ENCODE results near the gene RPS6KA3.
"Not testable (repeated sequence)": the region's sequence is repeated elsewhere in the genome, so short reads cannot be mapped to it uniquely, and the experiment has no call there.

Gene RPS6KA3

DNA sequence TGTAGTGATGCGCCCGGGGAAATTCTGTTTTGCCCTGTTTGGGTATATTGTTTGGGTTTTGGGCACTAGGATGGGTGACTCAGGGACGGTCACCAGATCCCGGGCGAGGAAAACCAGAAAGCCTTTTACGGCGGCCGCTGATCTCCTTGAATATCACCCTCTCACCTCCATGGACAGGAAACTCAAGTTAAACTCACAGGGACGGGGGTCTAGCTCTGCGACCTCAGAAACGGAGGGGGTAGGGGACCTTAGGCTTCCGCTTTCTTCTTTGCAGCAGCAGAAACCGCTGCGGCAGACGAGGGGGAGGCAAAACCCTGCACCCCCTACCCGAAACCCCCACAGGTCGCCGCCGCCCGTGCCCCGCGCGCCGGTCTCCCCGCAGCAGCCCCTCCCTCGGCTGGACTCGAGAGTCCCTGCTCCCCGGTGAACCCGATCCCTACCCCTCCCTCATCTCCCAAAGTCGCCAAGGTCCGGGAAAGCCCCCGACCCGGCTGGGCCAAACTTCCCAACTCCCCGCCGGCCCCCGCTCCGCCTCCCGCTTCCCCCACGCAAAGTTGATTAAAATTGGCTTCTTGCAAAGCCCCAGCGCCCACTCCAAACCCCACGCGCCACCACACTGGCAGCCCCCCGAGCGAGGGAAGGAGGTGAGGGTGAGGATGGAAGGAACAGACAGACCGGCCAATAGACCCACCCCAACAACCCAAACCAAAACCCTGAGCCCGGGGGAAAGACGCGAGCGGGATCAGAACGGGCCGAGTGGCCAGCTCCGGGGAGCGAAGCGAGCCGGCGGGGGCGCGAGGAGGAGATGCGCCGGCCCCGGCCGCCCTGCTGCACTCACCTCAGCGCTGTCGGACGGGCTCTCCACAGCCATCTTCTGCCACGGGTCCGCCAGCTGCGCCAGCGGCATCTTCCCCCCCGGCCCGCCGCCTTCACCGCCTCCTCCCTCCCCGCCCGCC is 705 bp downstream of the RPS6KA3 start:
- peak; percentile 2 to 14 for DNase-seq (ENCODE audit: low read depth in 2 of 2)

DNA sequence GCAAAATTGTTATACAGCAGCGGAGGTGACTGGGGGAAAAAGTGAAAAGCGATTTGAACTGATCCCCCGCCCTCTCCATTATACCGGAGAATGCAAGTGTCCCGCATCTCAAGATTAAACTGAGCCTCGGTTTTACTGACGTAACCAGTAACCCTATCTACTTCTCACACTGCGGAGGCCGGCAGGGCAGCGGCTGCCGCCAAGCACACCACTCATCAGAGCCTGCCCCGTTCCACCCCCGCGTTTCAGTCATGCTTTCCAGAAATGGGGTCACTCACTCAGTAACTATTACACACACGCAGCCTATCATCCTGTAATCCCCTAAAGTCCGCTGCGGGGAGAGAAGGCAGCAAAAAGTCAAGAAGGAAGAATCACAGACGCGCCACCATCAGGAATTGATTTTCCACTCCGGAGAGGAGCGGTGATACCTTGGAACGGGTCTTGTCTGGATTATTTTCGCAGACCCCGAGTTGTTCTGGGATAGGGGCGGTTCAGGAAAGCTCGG is 1.4 kb downstream of the RPS6KA3 start:
- peak; percentile 40 to 56 for DNase-seq (ENCODE audit: low read depth in 2 of 2)

DNA sequence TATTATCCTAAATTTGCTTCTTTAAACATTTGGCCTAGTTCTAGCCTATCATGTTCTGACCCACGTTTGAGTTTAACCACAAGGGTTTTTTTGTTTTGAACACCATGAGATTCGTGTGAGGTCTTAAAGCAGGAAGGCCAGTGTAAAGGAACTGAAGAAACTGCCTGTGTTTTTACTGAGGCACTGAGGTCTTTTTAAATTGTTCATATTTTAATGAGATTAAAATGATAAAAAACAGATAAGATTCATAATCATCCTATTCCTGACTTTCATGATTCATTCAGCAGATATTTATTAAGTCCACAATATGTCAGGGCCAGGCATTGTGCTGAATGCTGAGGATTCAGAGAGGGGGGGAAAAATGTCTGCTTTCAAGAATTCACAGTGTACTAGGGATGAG is 3.2 kb downstream of the RPS6KA3 start:
- no peak for DNase-seq (ENCODE audit: low read depth in 2 of 2)

DNA sequence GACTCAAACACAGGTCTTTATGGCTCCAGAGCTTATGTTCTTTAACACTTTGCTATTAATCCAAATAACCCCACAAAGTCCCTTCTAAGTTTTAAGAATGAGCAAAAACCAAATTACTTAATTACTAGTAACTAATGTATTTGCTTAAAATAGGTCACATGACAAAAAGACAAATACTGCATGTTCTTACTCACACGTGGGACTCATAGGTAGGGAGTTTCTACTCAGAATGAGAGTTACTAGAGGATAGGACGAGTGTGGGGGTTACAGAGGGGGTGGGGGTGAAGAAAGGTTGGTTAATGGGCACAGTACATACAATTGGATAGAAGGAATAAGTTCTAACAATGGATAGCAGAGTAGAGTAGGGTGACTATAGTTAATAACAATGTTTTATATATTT is 5.8 kb downstream of the RPS6KA3 start:
- no peak for DNase-seq (ENCODE audit: low read depth in 2 of 2)

DNA sequence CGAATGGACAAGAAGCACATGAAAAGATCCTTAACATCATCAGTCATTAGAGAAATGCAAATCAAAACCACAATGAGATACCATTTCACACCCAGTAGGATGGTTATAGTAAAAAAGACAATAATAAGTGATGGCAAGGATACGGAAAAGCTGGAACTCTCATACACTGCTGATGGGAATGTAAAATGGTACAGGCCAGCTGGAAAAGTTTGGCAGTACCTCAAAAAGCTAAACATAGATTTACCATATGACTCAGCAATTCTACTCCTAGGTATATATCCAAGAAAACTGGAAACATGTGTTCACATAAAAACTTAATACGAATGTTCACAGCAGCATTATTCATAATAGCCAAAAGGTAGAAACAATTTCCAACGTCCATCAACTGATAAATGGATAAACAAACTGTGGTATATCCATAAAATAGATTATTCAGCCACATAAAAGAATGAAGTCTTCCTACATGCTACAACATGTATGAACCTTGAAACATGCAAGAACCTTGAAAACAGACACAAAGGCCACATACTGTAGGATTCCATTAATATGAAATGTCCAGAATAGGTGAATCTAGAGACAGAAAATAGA is 11.9 kb downstream of the RPS6KA3 start:
- no peak for DNase-seq (ENCODE audit: low read depth in 2 of 2)

DNA sequence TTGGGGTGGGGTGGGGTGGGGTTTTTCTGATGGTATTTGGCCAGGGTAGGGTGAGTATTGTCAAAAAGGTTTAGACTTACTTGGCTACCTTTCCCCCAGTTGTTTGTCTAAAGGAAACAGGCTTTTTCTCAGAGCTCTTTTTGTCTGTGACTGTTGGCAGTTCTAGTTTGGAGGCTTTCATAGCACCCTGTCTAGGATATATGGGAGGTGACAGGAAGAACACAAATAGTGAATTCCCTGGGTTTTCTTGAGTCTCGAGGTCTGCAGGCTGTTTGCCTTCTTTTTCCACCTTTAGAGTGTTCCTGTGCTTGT is 13.5 kb downstream of the RPS6KA3 start:
- no peak for DNase-seq (ENCODE audit: low read depth in 2 of 2)

DNA sequence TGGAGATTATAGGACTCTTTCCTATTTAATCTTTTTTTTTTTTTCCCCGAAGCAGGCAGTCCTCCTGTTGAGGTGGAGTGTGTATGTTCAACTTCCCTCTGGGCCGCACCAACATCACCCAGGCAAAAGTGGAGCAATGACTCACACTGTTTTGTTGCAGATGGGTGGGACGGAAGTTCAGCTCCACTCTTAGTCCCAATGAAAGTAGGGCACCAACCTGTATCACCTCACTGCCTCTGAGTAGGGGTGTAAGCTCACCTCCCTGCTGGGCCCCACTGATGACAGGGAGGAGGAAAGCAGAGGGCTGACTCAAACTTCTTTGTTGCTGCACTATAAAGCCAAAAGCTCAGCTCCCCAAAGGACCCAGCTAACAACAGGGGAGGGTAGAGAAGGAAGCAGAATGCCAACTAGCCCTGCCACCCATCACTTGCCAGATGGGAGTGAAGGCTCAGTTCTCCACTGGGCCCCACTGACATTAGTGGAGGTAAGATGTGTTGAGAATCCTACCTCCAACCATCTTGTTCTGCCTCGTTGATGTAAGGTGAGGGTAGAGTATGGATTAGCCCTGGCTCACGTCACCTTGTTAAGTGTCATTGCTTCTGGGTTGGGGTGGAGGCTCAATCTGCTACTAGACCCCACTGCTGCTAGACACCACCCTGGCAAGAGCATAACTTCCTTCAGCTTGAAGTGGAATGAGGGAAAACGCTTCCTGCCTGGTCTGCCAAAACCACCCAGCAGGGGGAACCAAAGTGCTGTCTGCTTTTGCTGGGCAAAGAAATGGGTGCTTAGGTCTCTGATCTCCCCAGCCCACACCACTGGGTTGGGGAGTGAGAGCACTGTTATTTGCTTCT is 14.1 kb downstream of the RPS6KA3 start:
- DNase-seq (ENCODE audit: low read depth in 2 of 2), result peak; percentile 36 to 40

DNA sequence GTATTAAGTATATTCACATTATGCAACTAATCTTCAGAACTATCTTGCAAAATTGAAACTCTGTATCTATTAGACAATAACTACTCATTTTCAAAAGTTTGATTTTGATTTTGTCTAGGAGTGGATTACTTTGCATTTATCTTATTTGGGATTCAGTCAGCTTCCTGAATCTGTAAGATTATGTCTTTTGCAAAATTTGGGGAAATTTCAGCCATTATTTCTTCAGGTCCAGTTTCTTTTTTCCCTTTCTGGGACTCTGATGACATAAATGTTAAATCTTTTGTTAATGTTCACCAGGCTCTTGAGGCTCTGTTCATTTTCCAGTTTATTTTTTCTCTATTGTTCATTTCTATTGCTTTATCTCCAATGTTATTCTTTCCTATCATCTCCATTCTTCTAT is 15.0 kb downstream of the RPS6KA3 start:
- DNase-seq (ENCODE audit: low read depth in 2 of 2), result no peak

DNA sequence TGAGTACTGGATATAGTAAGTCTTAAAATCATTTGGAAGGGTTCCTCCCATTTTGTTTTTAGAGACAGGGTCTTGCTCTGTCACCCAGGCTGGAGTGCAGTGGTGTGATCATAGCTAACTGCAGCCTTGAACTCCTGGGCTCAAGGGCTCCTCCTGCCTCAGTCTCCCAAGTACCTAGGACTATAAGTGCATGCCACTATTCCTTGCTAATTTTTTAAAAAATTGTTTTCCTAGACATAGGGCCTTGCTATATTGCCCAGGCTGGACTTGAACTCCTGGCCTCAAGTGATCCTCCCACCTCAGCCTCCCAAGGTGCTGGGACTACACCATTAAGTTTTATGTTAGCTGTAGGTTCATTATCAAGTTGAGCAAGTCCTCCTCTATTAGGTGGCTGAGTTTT is 16.6 kb downstream of the RPS6KA3 start:
- DNase-seq (ENCODE audit: low read depth in 2 of 2), result not testable (repeated sequence)

DNA sequence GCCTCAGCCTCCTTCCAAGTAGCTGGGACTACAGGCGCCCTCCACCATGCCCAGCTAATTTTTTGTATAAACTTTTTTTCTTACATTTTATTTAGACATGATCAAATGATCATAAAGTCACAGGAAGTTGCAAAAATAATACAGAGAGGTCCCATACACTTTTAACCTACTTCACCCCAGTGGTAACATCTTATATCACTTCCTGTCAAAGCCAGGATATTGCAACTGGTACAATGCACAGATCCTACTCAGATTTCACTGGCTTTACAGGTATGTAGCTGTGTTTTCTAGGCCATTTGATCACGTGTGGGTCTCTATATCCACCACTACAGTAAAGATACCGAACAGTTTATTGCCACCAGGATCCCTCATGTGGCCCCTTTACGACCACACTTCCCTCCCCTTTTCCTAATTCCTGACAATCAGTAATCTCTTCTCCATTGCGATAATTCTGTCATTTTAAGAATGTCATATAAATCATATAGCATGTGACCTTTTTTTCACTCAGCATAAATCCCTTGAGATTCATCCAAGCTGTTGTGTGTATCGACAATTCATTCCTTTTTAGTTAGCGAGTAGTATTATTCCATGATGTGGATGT is 18.0 kb downstream of the RPS6KA3 start:
- DNase-seq (ENCODE audit: low read depth in 2 of 2), result no peak

DNA sequence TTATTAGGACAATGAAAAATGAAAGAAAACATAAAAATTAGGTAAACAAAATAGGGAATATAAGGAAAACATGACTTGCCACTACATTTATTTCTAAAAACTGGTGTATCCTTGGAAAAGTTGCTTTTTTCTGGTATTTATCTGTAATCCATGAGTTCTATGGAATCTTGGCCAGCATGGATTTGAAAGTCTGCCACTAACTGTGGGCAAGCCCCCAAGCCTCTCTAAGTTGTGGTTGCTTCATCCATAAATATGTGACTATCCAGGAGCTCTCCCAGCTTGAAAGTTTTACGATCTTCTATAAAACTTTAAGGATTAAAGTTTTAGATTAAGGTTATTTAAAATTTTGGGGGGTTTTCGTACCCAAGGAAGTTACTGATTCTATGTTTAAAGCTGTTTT is 21.8 kb downstream of the RPS6KA3 start:
- DNase-seq (ENCODE audit: low read depth in 2 of 2), result no peak

DNA sequence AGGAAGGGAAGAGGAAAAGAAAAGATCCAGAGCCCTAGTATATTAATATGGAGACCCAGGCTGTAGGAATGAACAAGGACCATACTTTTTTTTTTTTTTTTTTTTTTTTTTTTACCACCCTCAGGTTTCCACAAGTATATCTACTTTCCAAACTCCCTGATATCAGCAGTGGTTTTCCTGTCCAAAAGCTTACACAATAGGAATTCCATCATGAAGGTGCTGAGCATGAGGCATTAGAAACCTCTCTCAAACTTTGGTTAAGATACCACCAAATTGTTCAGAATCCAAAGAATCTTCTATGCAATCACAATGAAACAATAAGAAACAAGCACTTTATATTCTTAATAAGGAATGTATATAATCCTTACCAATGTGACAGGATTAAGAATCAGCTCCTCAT is 26.5 kb downstream of the RPS6KA3 start:
- no peak for DNase-seq (ENCODE audit: low read depth in 2 of 2)

DNA sequence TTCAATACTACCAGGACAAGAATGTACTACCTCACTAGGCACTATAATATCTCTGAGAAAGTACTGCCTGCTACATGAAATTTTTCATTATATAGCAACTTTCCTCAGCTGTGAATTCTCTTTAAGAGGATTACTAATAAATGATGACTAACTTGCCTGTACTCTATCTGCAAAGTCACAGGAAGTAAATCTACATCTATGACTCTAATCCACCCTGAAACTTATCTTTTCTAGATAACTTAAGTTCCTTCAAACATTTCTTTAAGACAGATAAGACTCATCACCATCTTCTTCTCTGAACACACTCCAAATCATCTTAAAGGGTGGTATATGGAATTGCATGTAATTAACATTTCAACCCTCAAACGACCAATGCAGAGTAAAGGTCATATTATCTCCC is 28.8 kb downstream of the RPS6KA3 start:
- no peak for DNase-seq (ENCODE audit: low read depth in 2 of 2)

DNA sequence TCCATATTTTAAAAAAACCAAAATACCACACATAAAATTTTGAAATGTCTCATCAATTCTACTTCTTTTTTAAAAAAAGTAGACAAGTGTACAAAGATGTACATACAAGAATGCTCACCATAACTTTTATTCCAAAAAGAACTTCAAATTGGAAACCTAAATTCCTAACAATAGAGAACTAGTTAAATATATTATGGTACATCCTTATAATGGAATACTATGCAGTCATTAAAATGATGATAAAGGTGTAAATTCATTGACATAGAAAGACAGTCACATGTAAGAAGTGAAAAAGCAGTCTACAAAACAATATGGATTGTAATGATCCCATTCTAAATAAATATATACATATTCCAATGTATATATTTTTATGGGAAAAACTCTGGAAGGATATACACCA is 31.0 kb downstream of the RPS6KA3 start:
- DNase-seq (ENCODE audit: low read depth in 2 of 2), result no peak

DNA sequence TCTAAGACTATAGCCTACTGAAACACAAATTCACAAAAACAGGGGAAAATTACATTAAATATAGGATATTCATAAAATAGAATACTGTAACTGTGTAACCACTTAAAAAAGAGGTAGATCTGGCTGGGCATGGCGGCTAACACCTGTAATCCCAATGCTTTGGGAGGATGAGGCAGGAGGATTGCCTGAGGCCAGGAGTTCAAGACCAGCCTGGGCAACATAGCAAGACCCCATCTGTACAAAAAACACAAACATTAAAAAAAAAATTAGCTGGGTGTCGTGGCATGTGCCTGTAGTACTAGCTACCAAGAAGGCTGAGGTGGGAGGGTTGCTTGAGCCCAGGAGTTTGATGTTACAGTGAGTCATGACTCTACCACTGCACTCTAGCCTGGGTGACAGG is 33.4 kb downstream of the RPS6KA3 start:
- DNase-seq (ENCODE audit: low read depth in 2 of 2), result no peak

DNA sequence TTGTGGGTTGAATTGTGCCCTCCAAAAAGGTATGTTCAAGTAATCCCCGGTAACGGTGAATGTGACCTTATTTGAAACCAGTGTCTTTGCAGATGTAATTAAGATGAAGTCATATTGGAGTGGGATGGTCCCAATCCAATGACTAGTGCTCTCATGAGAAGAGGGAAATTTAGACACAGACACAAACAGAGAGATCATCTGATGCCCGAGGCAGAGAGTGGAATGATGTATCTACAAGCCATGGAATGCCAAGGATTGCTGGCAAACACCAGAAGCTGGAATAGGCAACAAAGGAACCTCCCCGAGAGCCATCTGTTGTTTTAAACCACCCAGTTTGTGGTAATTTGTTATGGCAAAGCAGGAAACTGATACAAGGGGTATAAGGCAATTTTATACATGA is 35.1 kb downstream of the RPS6KA3 start:
- DNase-seq (ENCODE audit: low read depth in 2 of 2), result no peak

DNA sequence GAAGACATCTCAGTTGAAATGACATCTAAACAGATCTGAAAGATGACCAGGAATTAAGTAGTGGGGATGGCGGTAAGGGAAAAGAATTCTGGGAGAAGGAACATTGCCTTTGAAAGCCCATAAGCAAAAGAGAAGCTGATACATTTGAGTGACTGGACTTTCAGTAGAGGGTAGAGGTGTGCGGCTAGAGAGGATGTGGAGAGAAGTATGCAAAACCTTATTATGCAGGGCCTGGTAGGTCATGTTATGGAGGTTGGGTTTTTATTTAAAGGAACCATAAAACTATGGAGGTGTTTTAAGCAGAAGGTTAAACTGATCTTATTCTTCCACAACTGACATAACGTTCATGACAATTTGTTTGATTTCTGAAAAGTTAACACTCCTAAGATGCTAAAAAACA is 36.3 kb downstream of the RPS6KA3 start:
- DNase-seq (ENCODE audit: low read depth in 2 of 2), result no peak

DNA sequence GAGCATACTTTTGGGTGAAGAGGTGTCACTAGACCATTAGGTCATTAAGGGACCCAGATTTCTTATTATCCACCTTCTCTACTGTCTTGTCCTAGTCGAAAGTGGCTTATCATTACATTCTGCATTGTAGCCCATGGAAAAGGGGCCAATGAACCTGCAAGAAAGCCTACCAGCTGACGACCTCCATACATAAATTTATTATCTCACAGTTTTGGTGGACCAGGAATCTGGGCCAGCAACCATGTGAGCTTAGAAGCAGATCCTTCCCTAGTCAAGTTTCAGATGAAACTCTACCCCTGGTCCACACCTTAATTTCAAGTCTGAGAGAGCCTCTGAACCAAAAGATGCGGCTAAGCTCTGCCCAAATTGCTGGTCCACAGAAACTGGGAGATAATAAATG is 37.6 kb downstream of the RPS6KA3 start:
- no peak for DNase-seq (ENCODE audit: low read depth in 2 of 2)

DNA sequence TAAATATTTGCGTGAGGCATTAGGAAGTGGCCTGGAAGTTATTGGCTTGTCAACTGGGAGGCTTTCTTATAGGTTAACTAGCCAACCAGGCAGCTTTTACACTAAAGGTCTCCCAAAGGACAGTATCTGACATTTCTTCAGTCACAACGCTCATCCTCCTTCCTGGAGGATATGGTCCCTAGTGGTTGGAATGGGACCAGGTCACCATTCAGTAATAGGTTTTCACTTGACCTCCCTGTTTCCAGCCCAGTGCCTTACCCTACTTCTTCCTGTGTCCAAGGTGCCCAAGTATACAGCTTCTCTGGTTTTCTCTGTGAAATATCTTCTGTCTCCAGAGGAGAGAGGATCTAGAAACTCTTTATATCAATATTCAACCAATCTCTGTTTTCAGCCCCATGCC is 38.5 kb downstream of the RPS6KA3 start:
- no peak for DNase-seq (ENCODE audit: low read depth in 2 of 2)

DNA sequence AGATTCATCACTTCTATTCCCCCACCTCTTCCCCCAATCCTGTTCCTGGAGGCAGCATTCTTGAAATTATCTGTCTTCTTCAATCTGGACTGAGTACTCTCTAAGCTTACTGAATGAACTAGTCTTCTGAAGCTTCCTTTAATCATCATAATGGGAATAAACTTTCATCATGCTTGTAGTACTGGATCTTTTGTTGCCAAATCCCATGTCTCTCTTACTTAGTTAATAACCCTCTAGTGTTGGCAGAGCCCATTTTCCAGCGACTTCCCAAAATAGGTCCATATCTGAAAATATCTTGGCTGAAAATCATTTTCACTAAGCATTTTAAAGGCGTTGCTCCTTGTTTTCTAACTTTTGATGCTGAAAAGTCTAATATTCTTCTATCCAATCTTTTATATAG is 39.6 kb downstream of the RPS6KA3 start:
- no peak for DNase-seq (ENCODE audit: low read depth in 2 of 2)

DNA sequence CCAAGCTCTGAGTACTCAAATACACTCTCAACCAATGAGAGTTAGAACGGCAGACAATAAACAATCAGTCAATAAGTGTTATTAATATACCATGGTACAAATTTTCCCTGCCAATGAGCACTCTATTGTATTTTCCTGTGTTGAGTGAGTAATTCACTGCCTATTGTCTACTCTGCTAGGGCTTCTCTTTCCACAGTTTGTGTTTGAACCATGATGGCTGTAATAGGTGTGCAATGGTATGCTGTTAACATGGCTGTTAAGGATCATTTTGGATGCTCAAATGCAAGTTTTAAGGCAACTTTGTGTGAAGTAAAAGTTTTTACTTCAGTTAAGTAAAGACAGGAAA is 41.2 kb downstream of the RPS6KA3 start:
- DNase-seq (ENCODE audit: low read depth in 2 of 2), result no peak

DNA sequence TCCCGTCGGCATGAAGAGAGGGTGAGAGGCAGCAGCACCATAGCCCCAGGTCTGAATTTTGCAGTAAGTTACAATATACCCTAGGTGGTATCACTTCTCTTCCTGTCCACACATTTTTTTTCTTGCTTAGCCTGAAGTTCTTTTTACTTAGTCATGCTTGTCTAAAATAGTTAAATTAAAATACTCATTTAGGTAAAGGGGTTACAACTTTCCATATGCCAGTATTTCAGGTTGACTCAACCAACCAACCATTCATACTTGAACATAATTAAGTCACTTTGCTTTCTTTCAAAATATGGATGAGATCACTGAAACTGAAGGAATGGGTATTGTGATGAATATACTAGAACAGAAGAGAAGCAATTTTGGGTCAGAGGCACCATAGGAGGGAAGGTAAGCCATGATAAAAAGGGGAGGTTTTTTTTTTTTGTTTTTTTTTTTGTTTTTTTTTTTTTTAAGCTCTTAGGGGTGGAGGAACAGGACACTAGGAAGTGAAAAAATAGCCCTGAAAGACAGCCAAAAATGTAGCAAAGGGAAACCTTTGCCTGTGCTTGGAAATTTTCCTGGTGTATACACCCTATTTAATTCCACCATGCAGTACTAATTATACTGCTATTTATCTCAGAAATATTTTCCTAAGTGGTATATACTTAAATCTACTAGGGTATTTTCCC is 41.8 kb downstream of the RPS6KA3 start:
- no peak for DNase-seq (ENCODE audit: low read depth in 2 of 2)
